HG03108 (cell line): ENCODE results near the gene CLIC6.

ENCODE experiments used
- ATAC-seq: cut with Tn5 transposase; IDR thresholded peaks from one replicate; pipeline ENCODE4 v1.9.1; 2021; ENCODE audit warnings: moderate library complexity; ENCODE audit not compliant: unreplicated experiment

The CLIC6 gene

GRCh38 chr21:34762786-34763185, 94.0 kb downstream of the CLIC6 start:
- ATAC-seq: no peak

- no peak for ATAC-seq
Observed at GRCh38 chr21:34764715-34765284, 96.0 kb downstream of the CLIC6 start.

GRCh38 chr21:34765619-34766018, 96.8 kb downstream of the CLIC6 start:
- ATAC-seq: no peak

- no peak for ATAC-seq
Observed at GRCh38 chr21:34766862-34767261, 98.1 kb downstream of the CLIC6 start.
